CD4-positive, alpha-beta T cell (primary cell): ENCODE measurements around the gene KRTAP11-1. TPM values are rescaled to one million over a fixed set of nuclear protein-coding genes. Genes with fewer than 3 reads are reported as not detected.

Experiments
- ATAC-seq: fragments of 200-7000 bp; cut with Tn5 transposase; one replicate; pipeline ENCODE4 v1.10.0; 2022; ENCODE audit warnings: mild to moderate bottlenecking; ENCODE audit not compliant: poor library complexity
- CTCF ChIA-PET: fragments of 350-600 bp; sonication (Branson Sonifier 250); formaldehyde crosslinking; loops from one replicate; lab custom pipeline; 2021; ENCODE audit warnings: antibody characterized with exemption, inconsistent platforms; lab: Charles Lee
- POLR2A ChIA-PET: fragments of 350-600 bp; sonication (Branson Sonifier 250); formaldehyde crosslinking; loops from one replicate; lab custom pipeline; 2021; ENCODE audit warnings: antibody characterized with exemption, inconsistent platforms; lab: Charles Lee
- DNase-seq, 14 experiments: peaks; one replicate each; pipeline ENCODE4 v3.0.0-alpha.2; 2013 to 2020; ENCODE audit warnings: mixed read lengths in 2 of 14
- H3K27ac ChIP-seq, 2 donors: one replicate each; pipeline versions ENCODE4 v1.5.1 to v1.7.0; 2013; ENCODE audit warnings: low read length in 2 of 2, low read depth in 1 of 2, mild to moderate bottlenecking in 1 of 2
- H3K27me3 ChIP-seq, 2 experiments: 1 replicate in 1 of 2; 2 replicates in 1 of 2; pipeline versions ENCODE4 v1.6.1 to v1.7.0; 2013; ENCODE audit warnings: low read length in 2 of 2, control low read depth in 1 of 2, mild to moderate bottlenecking in 1 of 2, moderate library complexity in 1 of 2; ENCODE audit not compliant: insufficient read depth in 2 of 2, control insufficient read depth in 1 of 2
- H3K36me3 ChIP-seq: one replicate; pipeline ENCODE4 v1.6.1; 2013; ENCODE audit warnings: low read length, control low read depth; ENCODE audit not compliant: insufficient read depth
- H3K4me1 ChIP-seq: one replicate; pipeline ENCODE4 v1.6.1; 2013; ENCODE audit warnings: low read length, control low read depth; ENCODE audit not compliant: insufficient read depth
- H3K4me3 ChIP-seq: one replicate; pipeline ENCODE4 v1.5.1; 2013; ENCODE audit warnings: mild to moderate bottlenecking, low read length, moderate library complexity
- H3K9me3 ChIP-seq, 2 experiments: 1 replicate in 1 of 2; 2 replicates in 1 of 2; pipeline versions ENCODE4 v1.6.1 to v1.7.0; 2013; ENCODE audit warnings: low read length in 2 of 2, mild to moderate bottlenecking in 2 of 2, control low read depth in 1 of 2, moderate library complexity in 1 of 2; ENCODE audit not compliant: control insufficient read depth in 1 of 2, insufficient read depth in 1 of 2
- H3K27ac Mint-ChIP-seq: one replicate; pipeline ENCODE4 v1.8.0; 2020; ENCODE audit warnings: mixed read lengths
- H3K27me3 Mint-ChIP-seq: one replicate; pipeline ENCODE4 v1.8.0; 2021; ENCODE audit warnings: mixed read lengths
- H3K36me3 Mint-ChIP-seq: one replicate; pipeline ENCODE4 v1.8.0; 2021; ENCODE audit warnings: low read depth, mixed read lengths
- H3K4me1 Mint-ChIP-seq: one replicate; pipeline ENCODE4 v1.8.0; 2021; ENCODE audit warnings: low read depth, mixed read lengths
- H3K4me3 Mint-ChIP-seq: one replicate; pipeline ENCODE4 v1.8.0; 2020; ENCODE audit warnings: mild to moderate bottlenecking, mixed read lengths
- H3K9me3 Mint-ChIP-seq: one replicate; pipeline ENCODE4 v1.8.0; 2020; ENCODE audit warnings: mixed read lengths
- intact Hi-C, 2 experiments: fragments of 100-400 bp; cut with DNase I in 1 of 2; cut with micrococcal nuclease in 1 of 2; formaldehyde crosslinking; loops; one replicate each; pipeline versions ENCODE4 v1.15.1 to v1.9.0; 2023 to 2025; cut with DNase I, micrococcal nuclease
- total RNA-seq, 174 experiments: library from RNA in 2 of 174; stranded (reverse) in 2 of 174; gene quantifications; one replicate each; pipeline ENCODE4 v1.2.3 and lab custom pipeline; 2021 to 2026
- TF ChIP-seq, protein P1 (sequence below): fragments of 200-600 bp; IDR thresholded peaks from one replicate; pipeline ENCODE4 v1.8.0; 2022; ENCODE audit warnings: antibody characterized with exemption, mild to moderate bottlenecking

The KRTAP11-1 gene
- total RNA-seq, 2 experiments from 2014 or later = not detected

GRCh38 chr21:30917557-30917956 is 36.2 kb upstream of the KRTAP11-1 start:
- no peak overlapping the region for H3K4me3 ChIP-seq
- H3K4me1 Mint-ChIP-seq = no peaks in the 10 kb centered on the region
- no peaks in the 10 kb centered on the region for H3K9me3 ChIP-seq
- no peak overlapping the region for H3K4me3 Mint-ChIP-seq
- no peak for DNase-seq
- H3K36me3 ChIP-seq = no peaks in the 10 kb centered on the region
- peaks cover 0 to under 1% of the 10 kb centered on the region in 2 experiments for H3K27me3 ChIP-seq
- H3K4me1 ChIP-seq = no peaks in the 10 kb centered on the region
- no peak overlapping the region for H3K27ac Mint-ChIP-seq
- H3K27me3 Mint-ChIP-seq = peaks cover 51% of the 10 kb centered on the region
- TF ChIP-seq, protein P1, sequence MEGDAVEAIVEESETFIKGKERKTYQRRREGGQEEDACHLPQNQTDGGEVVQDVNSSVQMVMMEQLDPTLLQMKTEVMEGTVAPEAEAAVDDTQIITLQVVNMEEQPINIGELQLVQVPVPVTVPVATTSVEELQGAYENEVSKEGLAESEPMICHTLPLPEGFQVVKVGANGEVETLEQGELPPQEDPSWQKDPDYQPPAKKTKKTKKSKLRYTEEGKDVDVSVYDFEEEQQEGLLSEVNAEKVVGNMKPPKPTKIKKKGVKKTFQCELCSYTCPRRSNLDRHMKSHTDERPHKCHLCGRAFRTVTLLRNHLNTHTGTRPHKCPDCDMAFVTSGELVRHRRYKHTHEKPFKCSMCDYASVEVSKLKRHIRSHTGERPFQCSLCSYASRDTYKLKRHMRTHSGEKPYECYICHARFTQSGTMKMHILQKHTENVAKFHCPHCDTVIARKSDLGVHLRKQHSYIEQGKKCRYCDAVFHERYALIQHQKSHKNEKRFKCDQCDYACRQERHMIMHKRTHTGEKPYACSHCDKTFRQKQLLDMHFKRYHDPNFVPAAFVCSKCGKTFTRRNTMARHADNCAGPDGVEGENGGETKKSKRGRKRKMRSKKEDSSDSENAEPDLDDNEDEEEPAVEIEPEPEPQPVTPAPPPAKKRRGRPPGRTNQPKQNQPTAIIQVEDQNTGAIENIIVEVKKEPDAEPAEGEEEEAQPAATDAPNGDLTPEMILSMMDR = no peak
- no peak for ATAC-seq
- H3K36me3 Mint-ChIP-seq = no peaks in the 10 kb centered on the region
- intact Hi-C loops = no loop called here
- no peaks in the 10 kb centered on the region for H3K9me3 Mint-ChIP-seq
- no peak overlapping the region for H3K27ac ChIP-seq
- ChIA-PET POLR2A (no interaction called here), CTCF (no interaction called here)

- Histone ChIP-seq H3K27me3 (no peaks in the 10 kb centered on the region), H3K27ac (no peak overlapping the region), H3K4me3 (no peak overlapping the region), H3K36me3 (no peaks in the 10 kb centered on the region), H3K9me3 (no peaks in the 10 kb centered on the region), H3K4me1 (no peaks in the 10 kb centered on the region)
- no peaks in the 10 kb centered on the region for H3K4me1 Mint-ChIP-seq
- H3K27ac Mint-ChIP-seq = no peak overlapping the region
- peaks cover 28% of the 10 kb centered on the region for H3K27me3 Mint-ChIP-seq
- POLR2A ChIA-PET = no interaction called here
- DNase-seq (no peak), ATAC-seq (no peak)
- intact Hi-C loops = no loop called here
- no peaks in the 10 kb centered on the region for H3K36me3 Mint-ChIP-seq
- no peaks in the 10 kb centered on the region for H3K9me3 Mint-ChIP-seq
- H3K4me3 Mint-ChIP-seq = no peak overlapping the region
- TF ChIP-seq, protein P1 = no peak
- CTCF ChIA-PET = no interaction called here
Observed at GRCh38 chr21:30900881-30901280, 19.5 kb upstream of the KRTAP11-1 start.

DNA sequence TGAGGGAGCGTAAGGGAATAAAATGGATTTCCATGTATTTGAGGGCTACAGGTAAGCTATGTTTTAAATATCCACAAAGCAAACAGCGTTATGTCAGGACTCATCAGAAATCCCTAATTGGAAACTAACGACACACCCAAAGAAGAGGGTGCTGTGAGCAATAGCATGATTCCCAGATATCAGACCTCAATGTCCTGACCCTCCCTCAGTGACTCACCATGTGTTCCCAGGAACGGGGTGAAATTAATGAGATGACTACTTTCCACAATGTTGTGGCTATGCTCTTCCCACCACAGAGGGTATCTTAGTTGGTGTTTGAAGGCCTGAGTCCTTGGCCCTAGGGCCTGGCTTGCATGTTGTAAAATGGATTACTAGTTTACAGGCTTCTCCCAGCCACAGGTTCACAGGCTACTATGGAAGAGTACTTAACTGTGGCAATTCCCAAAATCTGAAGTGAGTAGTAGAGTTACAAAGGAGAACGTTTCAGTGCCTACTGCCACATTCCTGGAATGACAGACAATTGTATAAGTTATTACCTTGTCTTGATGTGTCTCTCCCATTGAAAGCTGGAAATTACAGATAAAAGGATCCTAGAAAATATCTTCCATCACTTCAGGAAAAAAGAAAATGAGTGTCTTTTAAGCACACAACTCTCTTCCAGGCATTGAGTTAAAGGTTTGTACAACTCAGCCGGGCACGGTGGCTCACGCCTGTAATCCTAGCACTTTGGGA is 1.7 kb upstream of the KRTAP11-1 start:
- CTCF ChIA-PET = no interaction called here

More for the DNA sequence above, 1.7 kb upstream of the KRTAP11-1 start:
- intact Hi-C loops = no loop called here
- Mint-ChIP-seq H3K9me3 (no peaks in the 10 kb centered on the region), H3K36me3 (no peaks in the 10 kb centered on the region), H3K27me3 (peaks cover 4% of the 10 kb centered on the region), H3K27ac (no peak overlapping the region), H3K4me3 (no peak overlapping the region), H3K4me1 (no peaks in the 10 kb centered on the region)
- H3K27ac ChIP-seq = no peak overlapping the region
- H3K4me3 ChIP-seq = no peak overlapping the region
- no peaks in the 10 kb centered on the region for H3K4me1 ChIP-seq
- peaks cover 0 to 5% of the 10 kb centered on the region in 2 experiments for H3K9me3 ChIP-seq
- H3K36me3 ChIP-seq = no peaks in the 10 kb centered on the region
- TF ChIP-seq, protein P1 = no peak
- no peak for DNase-seq
- no peaks in the 10 kb centered on the region for H3K27me3 ChIP-seq
- ATAC-seq = no peak
- POLR2A ChIA-PET = no interaction called here
